NCI-H748 treated with DMSO at 0.1 percent for 48 hours (cell line): Measurements from ENCODE around the gene TNS1.

Source experiments
- DNase-seq: peaks from one replicate; lab custom pipeline; 2025; lab: John Stamatoyannopoulos, UW

Gene TNS1

DNA sequence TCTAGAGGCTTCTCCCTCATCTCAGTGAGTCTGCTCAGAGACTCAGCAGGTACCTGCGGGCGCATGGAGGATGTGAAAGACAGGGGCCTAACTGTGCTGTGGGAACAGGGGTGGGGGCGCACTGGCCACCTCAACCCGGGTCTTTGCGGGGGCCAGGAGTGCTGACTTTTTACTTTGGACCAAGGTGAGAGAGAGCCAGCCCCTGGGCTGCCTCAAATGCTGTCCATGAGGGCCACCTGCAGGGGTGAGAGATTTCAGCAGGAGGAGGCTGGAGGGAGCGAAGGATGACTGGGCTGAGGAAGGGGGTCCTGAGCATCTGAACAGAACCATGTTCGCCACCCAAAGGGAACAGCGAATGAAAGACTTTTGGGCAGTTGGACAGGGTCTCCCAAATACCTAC, 129.4 kb downstream of the TNS1 start:
- no peak for DNase-seq

DNA sequence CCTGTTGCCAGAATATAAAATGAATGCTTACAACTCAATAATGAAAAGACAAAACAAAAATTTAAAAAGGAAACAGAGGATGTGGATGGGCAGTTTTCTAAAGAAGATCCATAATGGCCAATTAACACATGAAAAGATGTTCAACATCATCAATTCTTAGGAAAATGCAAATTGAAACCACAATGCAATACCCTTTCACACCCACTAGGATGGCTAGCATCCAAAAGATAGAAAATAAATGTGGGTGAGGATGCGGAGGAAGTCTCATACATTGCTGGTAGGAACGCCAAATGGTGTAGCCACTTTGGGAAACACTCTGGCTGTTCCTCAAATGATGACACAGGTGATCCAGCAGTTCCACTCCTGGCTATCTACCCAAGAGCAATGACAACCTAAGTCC, 130.5 kb downstream of the TNS1 start:
- DNase-seq: no peak

DNA sequence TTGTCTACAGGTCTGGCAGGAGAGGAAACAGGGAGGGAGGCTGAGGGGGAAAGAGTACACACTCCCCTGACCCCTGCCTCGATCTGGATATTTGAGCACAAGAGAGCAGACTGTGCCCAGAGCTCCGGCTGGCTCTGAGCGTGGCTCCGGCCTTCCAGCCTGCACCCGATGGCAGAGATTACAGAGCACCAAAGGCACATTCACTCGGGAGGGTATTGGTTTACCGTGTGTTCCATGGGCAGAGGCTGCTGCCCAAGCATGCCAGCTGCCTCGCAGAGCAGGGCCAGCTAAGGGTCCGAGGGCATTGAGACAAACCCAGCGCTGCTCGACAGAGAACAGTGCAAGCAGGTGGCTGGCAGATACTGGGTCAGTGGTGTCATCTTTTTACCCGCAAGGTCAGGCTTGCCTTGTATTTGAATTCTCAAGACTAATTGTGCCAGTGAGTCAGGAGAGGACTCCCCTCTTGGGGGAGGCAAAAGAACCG, 132.2 kb downstream of the TNS1 start:
- no peak for DNase-seq

DNA sequence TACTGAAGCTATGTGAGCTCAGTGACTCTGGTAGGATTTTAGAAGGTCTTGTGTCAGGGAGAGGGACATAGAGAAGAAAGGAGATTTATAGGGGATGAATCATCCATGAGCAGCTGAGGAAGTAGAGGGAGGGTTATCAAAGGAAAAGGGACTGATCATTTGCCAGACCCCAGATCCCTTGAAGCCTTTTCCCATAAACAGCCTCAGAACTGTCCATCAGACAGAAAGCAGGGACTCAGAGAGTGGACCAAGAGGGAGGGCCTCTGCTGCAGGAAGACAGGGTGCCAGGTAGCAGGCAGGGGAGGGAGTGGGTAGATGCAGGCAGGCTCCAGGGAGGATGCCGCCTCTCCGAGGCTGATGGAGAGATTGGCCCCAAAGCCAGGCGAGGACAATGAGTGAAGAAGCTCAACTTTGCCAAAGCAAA, 133.9 kb downstream of the TNS1 start:
- DNase-seq: no peak

DNA sequence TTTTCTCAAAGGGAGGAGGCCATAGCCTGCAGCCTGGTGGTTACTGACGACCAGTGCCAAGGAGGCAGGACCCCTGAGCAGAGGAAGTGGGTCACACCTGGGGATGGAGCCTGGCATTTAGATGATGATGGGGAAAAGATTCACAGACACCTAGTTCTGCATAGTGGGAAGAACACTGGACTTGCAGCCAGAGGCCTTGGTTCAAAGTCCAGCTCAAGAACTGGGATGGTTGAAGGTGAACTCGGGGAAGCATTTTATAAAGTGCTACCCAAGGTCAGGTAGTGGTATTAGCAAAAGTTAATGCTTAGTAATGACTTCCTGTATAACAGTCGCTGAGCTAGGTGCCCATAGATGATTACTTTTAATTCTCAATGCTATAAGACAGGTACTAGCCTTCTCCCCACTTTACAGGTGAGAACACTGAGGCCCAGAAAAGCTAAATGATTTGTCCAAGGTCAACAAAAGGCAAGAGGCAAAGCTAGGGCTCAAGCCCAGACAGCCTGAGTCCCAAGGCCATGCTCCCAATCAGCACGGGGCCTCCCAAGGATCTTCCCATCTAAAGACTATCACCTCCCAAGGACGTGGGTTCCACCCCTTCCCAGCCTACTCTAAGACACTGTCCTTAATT, 134.4 kb downstream of the TNS1 start:
- DNase-seq: no peak

GRCh38 chr2:217866457-217866856, 136.3 kb downstream of the TNS1 start:
- DNase-seq: no peak

DNA sequence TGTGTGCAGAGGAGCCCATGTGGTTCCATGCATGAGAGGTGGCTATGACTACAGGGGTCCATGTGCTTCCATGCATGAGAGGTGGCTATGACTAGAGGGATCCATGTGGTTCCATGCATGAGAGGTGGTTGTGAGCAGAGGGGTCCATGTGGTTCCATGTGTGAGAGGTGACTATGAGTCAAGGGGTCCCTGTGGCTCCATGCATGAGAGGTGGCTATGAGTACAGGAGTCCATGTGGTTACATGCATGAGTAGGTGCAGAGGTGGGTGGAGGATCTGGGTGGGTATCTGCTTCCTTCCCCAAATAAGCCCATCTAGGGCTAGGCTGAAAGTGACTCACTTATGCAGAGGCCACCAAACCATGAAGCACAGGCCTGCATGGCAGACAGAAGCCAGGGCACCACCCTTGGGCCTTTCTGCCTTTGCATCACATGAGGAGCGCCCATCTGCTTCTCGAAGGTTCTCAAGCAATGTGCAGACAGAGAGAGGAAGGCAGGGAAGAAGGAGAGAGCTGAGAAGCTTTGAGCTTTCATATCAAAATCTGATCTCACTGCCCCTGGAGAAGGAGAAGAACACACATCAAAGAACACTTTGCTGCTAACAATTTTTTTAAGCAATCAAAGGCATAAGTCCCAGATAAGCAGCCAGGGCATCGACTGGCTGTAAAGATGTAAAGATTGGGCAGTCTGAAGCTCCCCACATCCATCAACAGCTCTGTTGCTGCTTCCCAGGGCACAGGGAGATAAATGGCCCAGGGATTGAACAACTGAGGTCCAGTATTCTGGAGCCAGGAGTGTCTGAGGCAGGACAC, 137.6 kb downstream of the TNS1 start:
- no peak for DNase-seq

DNA sequence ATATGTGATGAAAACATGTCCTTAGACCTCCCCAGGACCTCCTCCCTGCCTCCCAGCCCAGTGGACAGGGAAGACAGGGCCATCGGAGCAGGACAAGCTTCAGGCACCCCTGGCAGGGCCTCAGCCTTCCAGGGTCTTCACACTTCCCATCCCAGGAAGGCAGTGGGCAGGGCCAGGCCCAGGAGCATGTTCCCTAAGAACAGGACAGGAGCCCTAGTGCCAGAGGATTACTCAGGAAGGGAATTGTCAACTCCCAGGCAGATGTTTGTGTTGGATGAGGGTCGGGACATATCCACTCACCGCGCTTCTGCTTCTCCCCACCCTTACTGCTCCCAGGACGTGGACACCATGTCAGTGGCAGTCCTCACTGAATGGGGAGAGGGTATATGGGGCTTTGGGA, 138.9 kb downstream of the TNS1 start:
- DNase-seq: no peak

- no peak for DNase-seq
Observed at GRCh38 chr2:217861334-217861877, 141.4 kb downstream of the TNS1 start.

- no peak for DNase-seq
Observed at GRCh38 chr2:217859926-217860325, 142.9 kb downstream of the TNS1 start.

GRCh38 chr2:217858519-217859491, 144.0 kb downstream of the TNS1 start:
- no peak for DNase-seq

- DNase-seq: no peak
Observed at GRCh38 chr2:217857624-217858506, 144.9 kb downstream of the TNS1 start.

DNA sequence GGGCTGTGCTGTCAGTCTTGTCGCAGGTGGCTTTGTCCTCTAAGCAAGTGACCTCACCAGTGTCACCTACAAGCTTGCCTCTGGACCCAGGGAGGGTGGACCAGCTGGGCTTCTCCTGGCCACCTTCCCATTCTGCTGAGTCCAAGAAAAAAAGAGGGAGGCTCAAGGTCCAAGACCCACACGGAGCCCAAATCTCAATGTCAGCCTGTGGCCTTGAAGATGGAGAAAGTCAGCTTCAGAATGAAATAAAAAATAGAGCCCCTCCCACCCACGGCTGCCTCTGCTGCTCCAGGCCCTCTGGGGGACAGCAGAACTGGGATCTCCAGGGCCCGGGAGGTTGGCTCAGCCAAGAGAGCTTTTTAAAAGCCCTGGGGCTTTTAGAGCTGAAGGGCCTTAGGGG, 145.9 kb downstream of the TNS1 start:
- DNase-seq: no peak

GRCh38 chr2:217856159-217856558, 146.6 kb downstream of the TNS1 start:
- DNase-seq: no peak

DNA sequence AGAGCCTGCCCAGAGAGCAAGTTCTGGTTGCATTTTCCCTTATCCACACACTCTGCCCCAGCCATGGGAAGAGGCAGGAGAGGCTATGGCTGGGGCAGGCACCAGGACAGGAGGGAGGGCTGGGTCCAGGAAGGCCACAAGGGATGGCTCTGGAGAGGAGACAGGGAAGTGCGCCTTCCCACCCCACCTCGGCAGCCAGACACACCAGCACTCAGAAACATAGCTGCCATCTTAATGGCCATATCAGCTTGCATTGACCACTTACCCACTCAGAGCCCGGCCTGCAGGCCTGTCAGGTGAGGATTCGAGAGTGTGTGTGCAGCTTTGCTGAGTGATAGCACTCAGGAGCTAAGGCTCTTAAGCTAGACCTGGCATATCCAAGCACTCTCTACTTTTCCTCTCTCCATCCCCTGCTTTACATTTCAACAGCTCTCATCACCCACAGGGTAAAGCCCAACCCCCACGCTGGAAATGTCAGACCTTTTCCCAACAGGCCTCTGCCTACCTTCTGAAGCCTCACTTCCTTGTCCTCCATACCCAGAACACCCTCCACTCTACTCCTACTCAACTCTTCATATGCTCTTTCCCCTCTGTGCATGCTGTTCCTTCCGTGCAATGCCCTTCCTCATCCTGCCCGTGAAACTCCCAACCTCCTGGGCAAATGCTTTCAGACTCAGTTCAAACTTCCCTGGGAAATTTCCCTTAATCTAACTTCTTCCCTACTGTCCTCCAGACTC, 147.9 kb downstream of the TNS1 start:
- no peak for DNase-seq

- no peak for DNase-seq
Observed at GRCh38 chr2:217853961-217854360, 148.8 kb downstream of the TNS1 start.

DNA sequence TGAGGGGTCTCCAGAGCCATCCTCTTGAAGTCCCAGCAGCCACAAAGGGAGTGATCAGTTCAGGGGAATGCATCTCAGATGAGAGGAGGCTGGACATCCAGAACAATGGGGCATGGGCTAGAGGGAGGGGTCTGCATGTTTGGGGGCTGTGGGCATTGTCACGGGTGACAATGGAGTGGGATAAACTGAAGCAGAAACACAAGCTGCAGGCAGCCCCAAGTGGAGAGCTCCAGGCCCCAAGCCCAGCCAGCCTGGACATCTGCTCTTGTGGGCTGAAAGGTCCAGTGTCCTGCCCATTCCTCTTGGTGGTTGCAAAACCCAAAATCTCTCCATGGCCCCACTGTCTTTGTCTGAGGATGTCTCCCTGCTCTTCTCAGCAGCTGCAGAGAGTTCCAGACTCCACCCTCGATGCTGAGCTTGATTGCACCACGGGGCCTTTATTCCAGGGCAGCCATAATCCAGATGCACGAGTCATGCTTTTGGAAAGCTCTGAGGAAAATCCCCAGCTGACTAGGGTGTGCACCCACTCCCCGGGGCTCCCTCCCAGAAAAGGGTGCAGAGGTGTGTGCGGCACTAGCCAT, 149.4 kb downstream of the TNS1 start:
- no peak for DNase-seq

GRCh38 chr2:217852555-217853211, 150.1 kb downstream of the TNS1 start:
- no peak for DNase-seq
